Right atrium auricular region (tissue), 2 donors: ENCODE results near the gene RNF212B. TPM values are rescaled to one million over a fixed set of nuclear protein-coding genes. Genes with fewer than 3 reads are reported as not detected.
"Not testable (repeated sequence)": the region's sequence is repeated elsewhere in the genome, so short reads cannot be mapped to it uniquely, and the experiment has no call there.

Experiments
- DNase-seq: peaks from one replicate; pipeline ENCODE4 v3.0.0-alpha.2; 2019; ENCODE audit warnings: low spot score
- H3K27ac ChIP-seq, 2 donors: fragments of 200-600 bp; sonication (generic); 1 replicate in 1 of 2; 2 replicates in 1 of 2; pipeline ENCODE4 v1.5.1; 2016 to 2019
- H3K27me3 ChIP-seq, 2 donors: fragments of 200-600 bp; sonication (generic); one replicate each; pipeline versions ENCODE4 v1.5.1 to v1.6.0; 2017 to 2019
- H3K36me3 ChIP-seq: fragments of 200-600 bp; sonication (generic); one replicate; pipeline ENCODE4 v1.5.1; 2016
- H3K4me1 ChIP-seq, 2 donors: fragments of 200-600 bp; sonication (generic); one replicate each; pipeline versions ENCODE4 v1.5.1 to v1.6.0; 2017 to 2019
- H3K4me3 ChIP-seq, 2 donors: fragments of 200-600 bp; sonication (generic); 1 replicate in 1 of 2; 2 replicates in 1 of 2; pipeline ENCODE4 v1.5.1; 2017 to 2019; ENCODE audit warnings: mild to moderate bottlenecking in 1 of 2, moderate library complexity in 1 of 2
- H3K9me3 ChIP-seq, 2 donors: fragments of 200-600 bp; sonication (generic); one replicate each; pipeline ENCODE4 v1.5.1; 2019
- CTCF ChIP-seq, 2 donors: fragments of 200-600 bp; sonication (generic); IDR thresholded peaks; one replicate each; pipeline ENCODE4 v1.5.1; 2019; ENCODE audit warnings: antibody characterized with exemption in 2 of 2
- total RNA-seq, 2 donors: library from RNA; depleted of rRNA; stranded (reverse); fragments of >200 nt; gene quantifications; one replicate each; pipeline ENCODE4 v1.1.0, GENCODE V29; 2016

RNF212B gene
- total RNA-seq, 2 donors from 2014 or later = not detected

GRCh38 chr14:23249824-23250223, 12.1 kb downstream of the RNF212B start:
- Histone ChIP-seq H3K27ac (no peak overlapping the region), H3K36me3 (no peaks in the 10 kb centered on the region), H3K9me3 (no peaks in the 10 kb centered on the region), H3K4me3 (no peak overlapping the region), H3K4me1 (no peaks in the 10 kb centered on the region), H3K27me3 (no peaks in the 10 kb centered on the region)
- DNase-seq = no peak
- TF ChIP-seq CTCF (IDR thresholded peaks at IDR 0.05) = no peak

- no peak overlapping the region for H3K27ac ChIP-seq
- no peaks in the 10 kb centered on the region for H3K27me3 ChIP-seq
- TF ChIP-seq CTCF (IDR thresholded peaks at IDR 0.05) = no peak
- no peaks in the 10 kb centered on the region for H3K36me3 ChIP-seq
- no peaks in the 10 kb centered on the region for H3K9me3 ChIP-seq
- no peak for DNase-seq
- no peaks in the 10 kb centered on the region for H3K4me1 ChIP-seq
- no peak overlapping the region for H3K4me3 ChIP-seq
Measured at GRCh38 chr14:23252006-23252405, 14.3 kb downstream of the RNF212B start.

GRCh38 chr14:23252420-23253333, 14.9 kb downstream of the RNF212B start:
- Histone ChIP-seq H3K4me3 (no peak overlapping the region), H3K4me1 (no peaks in the 10 kb centered on the region), H3K36me3 (no peaks in the 10 kb centered on the region), H3K27me3 (no peaks in the 10 kb centered on the region), H3K27ac (no peak overlapping the region), H3K9me3 (no peaks in the 10 kb centered on the region)
- no peak for TF ChIP-seq CTCF (IDR thresholded peaks at IDR 0.05)
- DNase-seq = no peak

GRCh38 chr14:23258256-23258655, 20.5 kb downstream of the RNF212B start:
- DNase-seq = no peak
- Histone ChIP-seq H3K4me1 (no peaks in the 10 kb centered on the region), H3K27me3 (no peaks in the 10 kb centered on the region), H3K4me3 (no peak overlapping the region), H3K9me3 (no peaks in the 10 kb centered on the region), H3K36me3 (no peaks in the 10 kb centered on the region), H3K27ac (no peak overlapping the region)
- no peak for TF ChIP-seq CTCF (IDR thresholded peaks at IDR 0.05)

- Histone ChIP-seq H3K4me1 (no peaks in the 10 kb centered on the region), H3K4me3 (no peak overlapping the region), H3K27ac (no peak overlapping the region), H3K9me3 (no peaks in the 10 kb centered on the region), H3K27me3 (no peaks in the 10 kb centered on the region), H3K36me3 (no peaks in the 10 kb centered on the region)
- no peak for TF ChIP-seq CTCF (IDR thresholded peaks at IDR 0.05)
- no peak for DNase-seq
Measured at GRCh38 chr14:23259426-23259825, 21.7 kb downstream of the RNF212B start.

GRCh38 chr14:23260849-23261248, 23.1 kb downstream of the RNF212B start:
- H3K4me1 ChIP-seq, DNase-seq, H3K27ac ChIP-seq, H3K27me3 ChIP-seq, H3K36me3 ChIP-seq, H3K9me3 ChIP-seq, H3K4me3 ChIP-seq: not testable (repeated sequence)
